Fibroblast of lung (primary cell): ENCODE results near the gene FMNL2. TPM values are rescaled to one million over a fixed set of nuclear protein-coding genes. Genes with fewer than 3 reads are reported as not detected.

Source experiments
- DNase-seq, 2 donors: peaks; one replicate each; pipeline versions ENCODE4 v3.0.0 to v3.0.0-alpha.2; 2010; ENCODE audit warnings: low read depth in 2 of 2
- H2AFZ ChIP-seq: 2 replicates; pipeline ENCODE4 v1.5.1; 2012; ENCODE audit warnings: low read length, control low read depth, inconsistent platforms
- H3K27ac ChIP-seq: 2 replicates; pipeline ENCODE4 v1.5.1; 2011; ENCODE audit warnings: low read length, control low read depth; ENCODE audit not compliant: insufficient read depth
- H3K27me3 ChIP-seq: 2 replicates; pipeline ENCODE4 v1.5.1; 2011; ENCODE audit warnings: mild to moderate bottlenecking, low read length; ENCODE audit not compliant: control insufficient read depth, insufficient read depth
- H3K36me3 ChIP-seq: 2 replicates; pipeline ENCODE4 v1.5.1; 2011; ENCODE audit warnings: low read length; ENCODE audit not compliant: control insufficient read depth, insufficient read depth
- H3K4me1 ChIP-seq: 2 replicates; pipeline ENCODE4 v1.5.1; 2011; ENCODE audit warnings: low read length; ENCODE audit not compliant: control insufficient read depth, insufficient read depth; ENCODE audit errors: extremely low read depth
- H3K4me2 ChIP-seq: 2 replicates; pipeline ENCODE4 v1.5.1; 2011; ENCODE audit warnings: low read length, control low read depth; ENCODE audit not compliant: insufficient read depth; ENCODE audit errors: extremely low read depth
- H3K4me3 ChIP-seq, 4 experiments: fragments of 200-600 bp in 1 of 4; sonication (generic) in 1 of 4; replicated peaks in 1 of 4; 2 replicates each; pipeline ENCODE4 v1.5.1; 2011 to 2016; ENCODE audit warnings: low read length in 4 of 4, low read depth in 3 of 4, mild to moderate bottlenecking in 3 of 4, control low read depth in 2 of 4, inconsistent platforms in 1 of 4, mixed read lengths in 1 of 4; ENCODE audit not compliant: insufficient read depth in 1 of 4; ENCODE audit errors: control extremely low read depth in 1 of 4
- H3K79me2 ChIP-seq: 2 replicates; pipeline ENCODE4 v1.5.1; 2012; ENCODE audit warnings: mild to moderate bottlenecking, low read length, inconsistent platforms; ENCODE audit not compliant: control insufficient read depth, insufficient read depth
- H3K9ac ChIP-seq: 2 replicates; pipeline ENCODE4 v1.5.1; 2011; ENCODE audit warnings: mild to moderate bottlenecking, low read length, control low read depth; ENCODE audit not compliant: insufficient read depth
- H3K9me3 ChIP-seq: 2 replicates; pipeline ENCODE4 v1.5.1; 2012; ENCODE audit warnings: low read depth, low read length; ENCODE audit not compliant: control insufficient read depth, insufficient read depth
- H4K20me1 ChIP-seq: 2 replicates; pipeline ENCODE4 v1.5.1; 2011; ENCODE audit warnings: low read length; ENCODE audit not compliant: control insufficient read depth, insufficient read depth; ENCODE audit errors: extremely low read depth
- EZH2 ChIP-seq: IDR thresholded peaks from 2 replicates; pipeline ENCODE4 v1.5.1; 2012; ENCODE audit warnings: low read length, control low read depth, mild to moderate bottlenecking; ENCODE audit errors: missing control alignments
- polyA plus RNA-seq, 2 donors: library from polyadenylated mRNA; depleted of rRNA in 1 of 2; stranded (reverse) in 1 of 2; unstranded in 1 of 2; fragments of >200 nt; gene quantifications; 2 replicates each; pipeline ENCODE4 v1.2.1, GENCODE V29; 2011 to 2012; ENCODE audit warnings: missing spikeins in 1 of 2
- total RNA-seq: library from RNA; depleted of rRNA; stranded (reverse); fragments of >200 nt; gene quantifications from 2 replicates; pipeline ENCODE4 v1.2.1, GENCODE V29; 2014
- TF ChIP-seq, protein P1 (sequence below), 2 donors: IDR thresholded peaks in 1 of 2; conservative IDR thresholded peaks in 1 of 2; 1 replicate in 1 of 2; 2 replicates in 1 of 2; pipeline ENCODE4 v1.5.1; 2011 to 2012; ENCODE audit warnings: low read length in 2 of 2, control low read depth in 1 of 2, inconsistent platforms in 1 of 2, low read depth in 1 of 2, mild to moderate bottlenecking in 1 of 2

The FMNL2 gene
- total and polyA plus RNA-seq, 2 donors (not counting 1 experiment from before 2014, with no cell fraction given), result 12.0 to 30.2 TPM

- Histone ChIP-seq H4K20me1 (no peaks in the 10 kb centered on the region), H2AFZ (no peak overlapping the region), H3K9me3 (no peaks in the 10 kb centered on the region), H3K9ac (no peak overlapping the region), H3K27ac (no peak overlapping the region), H3K36me3 (no peaks in the 10 kb centered on the region), H3K4me3 (no peak overlapping the region), H3K4me1 (no peaks in the 10 kb centered on the region), H3K79me2 (peaks cover 24% of the 10 kb centered on the region), H3K27me3 (no peaks in the 10 kb centered on the region), H3K4me2 (no peak overlapping the region)
- no peak for DNase-seq
- no peak for TF ChIP-seq EZH2
- TF ChIP-seq, protein P1, sequence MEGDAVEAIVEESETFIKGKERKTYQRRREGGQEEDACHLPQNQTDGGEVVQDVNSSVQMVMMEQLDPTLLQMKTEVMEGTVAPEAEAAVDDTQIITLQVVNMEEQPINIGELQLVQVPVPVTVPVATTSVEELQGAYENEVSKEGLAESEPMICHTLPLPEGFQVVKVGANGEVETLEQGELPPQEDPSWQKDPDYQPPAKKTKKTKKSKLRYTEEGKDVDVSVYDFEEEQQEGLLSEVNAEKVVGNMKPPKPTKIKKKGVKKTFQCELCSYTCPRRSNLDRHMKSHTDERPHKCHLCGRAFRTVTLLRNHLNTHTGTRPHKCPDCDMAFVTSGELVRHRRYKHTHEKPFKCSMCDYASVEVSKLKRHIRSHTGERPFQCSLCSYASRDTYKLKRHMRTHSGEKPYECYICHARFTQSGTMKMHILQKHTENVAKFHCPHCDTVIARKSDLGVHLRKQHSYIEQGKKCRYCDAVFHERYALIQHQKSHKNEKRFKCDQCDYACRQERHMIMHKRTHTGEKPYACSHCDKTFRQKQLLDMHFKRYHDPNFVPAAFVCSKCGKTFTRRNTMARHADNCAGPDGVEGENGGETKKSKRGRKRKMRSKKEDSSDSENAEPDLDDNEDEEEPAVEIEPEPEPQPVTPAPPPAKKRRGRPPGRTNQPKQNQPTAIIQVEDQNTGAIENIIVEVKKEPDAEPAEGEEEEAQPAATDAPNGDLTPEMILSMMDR (conservative IDR thresholded peaks at IDR 0.05 in 1 of 2, IDR thresholded peaks at IDR 0.05 in 1 of 2; ENCODE audit: low read depth in 1 of 2, low read length in 2 of 2), result no peak
These were observed 358.1 kb downstream of the FMNL2 start for GRCh38 chr2:152693033-152693432.

DNA sequence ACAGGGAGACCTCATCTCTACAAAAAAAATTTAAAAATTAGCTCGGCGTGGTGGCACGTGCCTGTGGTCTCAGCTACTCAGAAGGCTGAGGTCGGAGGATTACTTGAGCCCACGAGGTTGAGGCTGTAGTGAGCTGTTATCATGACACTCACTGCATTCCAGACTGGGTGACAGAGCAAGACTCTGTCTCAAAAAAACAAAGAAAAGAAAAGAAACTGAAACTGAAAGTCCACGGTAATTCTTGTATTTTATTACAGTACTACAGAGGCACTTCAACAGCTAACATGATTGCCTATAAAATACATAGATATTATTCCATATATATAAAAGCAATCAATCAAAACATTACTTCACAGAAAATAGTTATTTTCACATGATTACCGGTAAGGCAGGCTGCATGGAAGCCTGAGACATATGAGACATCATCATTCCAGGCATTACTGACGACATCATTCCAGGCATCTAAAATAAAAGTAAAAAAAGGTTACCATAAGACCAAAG is 359.2 kb downstream of the FMNL2 start:
- TF ChIP-seq, protein P1 (conservative IDR thresholded peaks at IDR 0.05 in 1 of 2, IDR thresholded peaks at IDR 0.05 in 1 of 2; ENCODE audit: low read depth in 1 of 2, low read length in 2 of 2), result no peak
- TF ChIP-seq EZH2, result no peak
- H3K27ac ChIP-seq, result peak overlapping the region; percentile 60

DNA sequence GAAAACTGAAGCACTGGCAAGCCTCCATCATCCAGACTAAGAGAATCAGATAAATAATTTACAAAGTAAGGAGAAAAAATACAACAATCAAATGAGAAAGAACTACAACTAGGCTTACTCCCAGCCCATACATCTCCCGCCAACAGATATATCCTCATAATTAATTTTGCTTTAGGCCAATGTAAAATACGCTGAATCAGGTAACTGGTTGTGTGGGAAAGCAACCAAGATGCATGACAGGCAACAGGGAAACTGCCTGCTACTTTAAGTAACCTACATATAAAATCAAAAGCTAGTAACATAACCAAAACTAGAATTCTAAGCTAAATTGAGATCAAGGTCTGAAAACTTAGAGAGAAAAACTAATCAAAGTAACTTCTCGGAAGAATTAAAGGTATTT is 360.8 kb downstream of the FMNL2 start:
- no peaks in the 10 kb centered on the region for H3K4me1 ChIP-seq
- no peak overlapping the region for H3K4me2 ChIP-seq
- H3K36me3 ChIP-seq, result no peaks in the 10 kb centered on the region
- no peak for DNase-seq
- no peak overlapping the region for H3K4me3 ChIP-seq
- H2AFZ ChIP-seq, result no peak overlapping the region
- H3K79me2 ChIP-seq, result peaks cover 45% of the 10 kb centered on the region
- H3K27ac ChIP-seq, result no peak overlapping the region
- TF ChIP-seq EZH2, result no peak
- TF ChIP-seq, protein P1 (conservative IDR thresholded peaks at IDR 0.05 in 1 of 2, IDR thresholded peaks at IDR 0.05 in 1 of 2; ENCODE audit: low read depth in 1 of 2, low read length in 2 of 2), result no peak
- H4K20me1 ChIP-seq, result no peaks in the 10 kb centered on the region
- no peak overlapping the region for H3K9ac ChIP-seq
- H3K27me3 ChIP-seq, result no peaks in the 10 kb centered on the region
- no peaks in the 10 kb centered on the region for H3K9me3 ChIP-seq

More for the DNA sequence above, 359.2 kb downstream of the FMNL2 start:
- Histone ChIP-seq H3K9ac (peak overlapping the region; percentile 21), H4K20me1 (no peaks in the 10 kb centered on the region), H3K27me3 (no peaks in the 10 kb centered on the region), H3K36me3 (no peaks in the 10 kb centered on the region), H3K4me3 (peak overlapping the region; percentile 29 to 64 (median 37)), H3K79me2 (peaks cover 29% of the 10 kb centered on the region), H3K4me1 (no peaks in the 10 kb centered on the region), H2AFZ (no peak overlapping the region), H3K4me2 (peak overlapping the region; percentile 90), H3K9me3 (no peaks in the 10 kb centered on the region)
- peak; percentile 51 to 90 for DNase-seq
